K562 (cell line): ENCODE results near the gene LRP3. TPM values are rescaled to one million over a fixed set of nuclear protein-coding genes. Genes with fewer than 3 reads are reported as not detected.

Source experiments
- ATAC-seq: fragments of 200-7000 bp; cut with Tn5 transposase; 3 replicates; pipeline ENCODE4 v1.9.1; 2020; ENCODE audit warnings: moderate library complexity
- BruUV-seq: library from RNA; stranded (reverse); fragments of 400-500 nt; replicated peaks from 2 replicates; lab custom pipeline; 2021; lab: Mats Ljungman, UMichigan
- CTCF ChIA-PET: fragments of 300-600 bp; formaldehyde crosslinking; extraction: SDS; loops from one replicate; lab custom pipeline; 2021; ENCODE audit warnings: low intra/inter-chr PET ratio; lab: Yijun Ruan, JAX
- POLR2A ChIA-PET: fragments of 300-600, 350-650 bp; sonication (Branson Sonifier 250); formaldehyde crosslinking; extraction: SDS; loops from one replicate; lab custom pipeline; 2021; ENCODE audit warnings: antibody characterized with exemption, inconsistent platforms; lab: Yijun Ruan, JAX
- DNase-seq, 4 experiments: peaks; one replicate each; pipeline versions ENCODE4 v3.0.0 to v3.0.0-alpha.2; 2011 to 2018; ENCODE audit warnings: low spot score in 3 of 4, mixed read lengths in 3 of 4; ENCODE audit errors: extremely low read depth in 1 of 4
- FAIRE-seq: peaks from 2 replicates; lab custom pipeline; 2011; peaks lifted over from hg19 to GRCh38; lab: Jason Lieb, UNC
- H2AFZ ChIP-seq: 2 replicates; pipeline ENCODE4 v1.6.0; 2011; ENCODE audit warnings: low read depth, low read length, control low read depth, inconsistent platforms
- H3K27ac ChIP-seq: fragments of 200-600 bp; 3 replicates; pipeline ENCODE4 v1.8.0; 2011; ENCODE audit warnings: low read depth, mild to moderate bottlenecking, control low read depth, inconsistent platforms, low read length, moderate library complexity, mixed read lengths; ENCODE audit errors: extremely low read depth
- H3K27me3 ChIP-seq, 2 experiments: fragments of 300-600 bp in 1 of 2; 2 replicates in 1 of 2; 3 replicates in 1 of 2; pipeline versions ENCODE4 v1.6.0 to v1.8.0; 2011; ENCODE audit warnings: inconsistent platforms in 2 of 2, low read length in 2 of 2, mild to moderate bottlenecking in 1 of 2, mixed read lengths in 1 of 2, moderate library complexity in 1 of 2; ENCODE audit not compliant: control insufficient read depth in 2 of 2, insufficient read depth in 2 of 2
- H3K36me3 ChIP-seq: fragments of 300-600 bp; 3 replicates; pipeline ENCODE4 v1.8.0; 2011; ENCODE audit warnings: mild to moderate bottlenecking, low read length, inconsistent platforms; ENCODE audit not compliant: control insufficient read depth, insufficient read depth
- H3K4me1 ChIP-seq, 2 experiments: fragments of 200-600 bp in 1 of 2; replicated peaks in 1 of 2; 2 replicates in 1 of 2; 3 replicates in 1 of 2; pipeline versions ENCODE4 v1.5.1 to v1.8.0; 2011; ENCODE audit warnings: inconsistent platforms in 2 of 2, low read length in 2 of 2, mild to moderate bottlenecking in 1 of 2, mixed read lengths in 1 of 2, moderate library complexity in 1 of 2; ENCODE audit not compliant: control insufficient read depth in 2 of 2, insufficient read depth in 2 of 2
- H3K4me2 ChIP-seq: 2 replicates; pipeline ENCODE4 v1.6.1; 2011; ENCODE audit warnings: low read length, control low read depth, inconsistent platforms, mixed read lengths; ENCODE audit not compliant: insufficient read depth
- H3K4me3 ChIP-seq: fragments of 200-600 bp; sonication (generic), shearing (Covaris generic); 2 replicates; pipeline ENCODE4 v1.5.1; 2016; ENCODE audit warnings: control low read depth, inconsistent platforms
- H3K79me2 ChIP-seq: fragments of 200-600 bp; 3 replicates; pipeline ENCODE4 v1.8.0; 2011; ENCODE audit warnings: low read length, inconsistent platforms; ENCODE audit not compliant: control insufficient read depth, insufficient read depth
- H3K9ac ChIP-seq, 2 experiments: 2 replicates each; pipeline versions ENCODE4 v1.6.0 to v1.6.1; 2011; ENCODE audit warnings: low read depth in 2 of 2, low read length in 2 of 2, control low read depth in 1 of 2, inconsistent platforms in 1 of 2, mild to moderate bottlenecking in 1 of 2, mixed read lengths in 1 of 2; ENCODE audit not compliant: insufficient read depth in 1 of 2
- H3K9me1 ChIP-seq: one replicate; pipeline ENCODE4 v1.6.0; 2011; ENCODE audit warnings: inconsistent platforms, mild to moderate bottlenecking, low read length, moderate library complexity; ENCODE audit not compliant: control insufficient read depth, insufficient read depth
- H3K9me3 ChIP-seq: replicated peaks from 2 replicates; pipeline ENCODE4 v1.5.1; 2011; ENCODE audit warnings: low read depth, low read length, inconsistent platforms; ENCODE audit not compliant: control insufficient read depth, insufficient read depth
- H4K20me1 ChIP-seq: replicated peaks from 2 replicates; pipeline ENCODE4 v1.6.1; 2011; ENCODE audit warnings: low read length, inconsistent platforms, mixed read lengths; ENCODE audit not compliant: control insufficient read depth, insufficient read depth
- ADNP ChIP-seq: fragments of 200-800 bp; sonication (Bioruptor generic); IDR thresholded peaks from 2 replicates; pipeline ENCODE4 v1.6.1; 2016; ENCODE audit warnings: missing genetic modification characterization, missing compliant biosample characterization
- CBX1 ChIP-seq: sonication (generic); IDR thresholded peaks from 2 replicates; pipeline ENCODE4 v1.6.1; 2016; ENCODE audit warnings: antibody characterized with exemption, low read depth, mild to moderate bottlenecking
- DDX20 ChIP-seq: fragments of 450-650 bp; IDR thresholded peaks from 2 replicates; pipeline ENCODE4 v1.6.1; 2016; ENCODE audit warnings: missing genetic modification characterization, low read depth, mild to moderate bottlenecking, missing compliant biosample characterization, moderate library complexity
- EHMT2 ChIP-seq: fragments of 450-650 bp; IDR thresholded peaks from 2 replicates; pipeline ENCODE4 v1.6.1; 2018; ENCODE audit warnings: antibody characterized with exemption
- GABPB1 ChIP-seq: sonication (generic); formaldehyde crosslinking; IDR thresholded peaks from 2 replicates; pipeline ENCODE4 v1.8.0; 2022; ENCODE audit warnings: mild to moderate bottlenecking, missing genetic modification reagents
- OTX1 ChIP-seq: fragments of 450-650 bp; formaldehyde crosslinking; IDR thresholded peaks from 2 replicates; pipeline ENCODE4 v1.4.0; 2022; ENCODE audit warnings: mild to moderate bottlenecking
- PHF20 ChIP-seq: fragments of 450-650 bp; IDR thresholded peaks from 2 replicates; pipeline ENCODE4 v1.6.1; 2018; ENCODE audit not compliant: partially characterized antibody
- SIRT6 ChIP-seq: IDR thresholded peaks from one replicate; pipeline ENCODE4 v1.6.1; 2012; ENCODE audit warnings: low read depth, mild to moderate bottlenecking, control low read depth, inconsistent platforms, low read length, moderate library complexity
- STAG1 ChIP-seq: sonication (generic); formaldehyde crosslinking; IDR thresholded peaks from 2 replicates; pipeline ENCODE4 v1.5.0; 2020; ENCODE audit warnings: missing genetic modification reagents, borderline replicate concordance
- TBL1XR1 ChIP-seq, 2 experiments: IDR thresholded peaks; 2 replicates each; pipeline ENCODE4 v1.6.1; 2012; ENCODE audit warnings: improper control_type of control experiment in 2 of 2, low read length in 2 of 2, mild to moderate bottlenecking in 1 of 2
- WHSC1 ChIP-seq: IDR thresholded peaks from one replicate; pipeline ENCODE4 v1.6.1; 2012; ENCODE audit warnings: low read length, control low read depth, inconsistent platforms
- ZBTB11 ChIP-seq, 3 experiments: fragments of 200-800 bp in 1 of 3; fragments of 250-450 bp in 1 of 3; fragments of 450-650 bp in 1 of 3; sonication (Bioruptor Pico) in 1 of 3; sonication (Bioruptor generic) in 1 of 3; formaldehyde crosslinking in 1 of 3; IDR thresholded peaks; 2 replicates each; pipeline versions ENCODE4 v1.6.1 to v1.8.0; 2016 to 2022; ENCODE audit warnings: mild to moderate bottlenecking in 2 of 3, missing genetic modification characterization in 2 of 3, missing compliant biosample characterization in 1 of 3, moderate library complexity in 1 of 3
- ZBTB26 ChIP-seq: fragments of 450-650 bp; formaldehyde crosslinking; IDR thresholded peaks from 2 replicates; pipeline ENCODE4 v1.4.0; 2022; ENCODE audit warnings: missing genetic modification characterization
- ZFX ChIP-seq: sonication (generic); formaldehyde crosslinking; IDR thresholded peaks from 2 replicates; pipeline ENCODE4 v1.8.0; 2022; ENCODE audit warnings: mild to moderate bottlenecking, missing genetic modification reagents, moderate library complexity
- ZNF146 ChIP-seq: IDR thresholded peaks from one replicate; pipeline ENCODE4 v1.6.1; 2018; ENCODE audit warnings: missing compliant biosample characterization; ENCODE audit not compliant: unreplicated experiment
- ZNF324 ChIP-seq: fragments of 250-450 bp; sonication (Bioruptor Pico); IDR thresholded peaks from 2 replicates; pipeline ENCODE4 v1.4.0; 2020; ENCODE audit warnings: mild to moderate bottlenecking
- WGBS: fragments of 100-300 bp; shearing (Covaris generic); methylation state at CpG from one replicate; pipeline ENCODE4 v1.1.6; 2016; ENCODE audit warnings: low coverage, mixed read lengths; ENCODE audit not compliant: insufficient coverage; ENCODE audit errors: missing lambda C conversion rate; 5-methylcytosine and 5-hydroxymethylcytosine counted together
- in situ Hi-C: fragments of 300-500 bp; cut with MboI; formaldehyde crosslinking; loops from 4 replicates; pipeline ENCODE4 v1.15.0; 2018; ENCODE audit warnings: inconsistent platforms, mixed read lengths
- intact Hi-C: fragments of 100-400 bp; cut with micrococcal nuclease; formaldehyde crosslinking; loops from 2 replicates; pipeline ENCODE4 v1.14.2; 2022
- polyA plus RNA-seq, 8 experiments: library from polyadenylated mRNA; depleted of rRNA in 4 of 8; stranded (reverse) in 5 of 8; unstranded in 3 of 8; fragments of >200 nt; fragmentation: Nextera tagmentation in 2 of 8; fragmentation: Illumina TruSeq in 1 of 8; extraction: Ambion mirVana in 2 of 8; extraction: Trizol in 1 of 8; gene quantifications; 2 replicates each; pipeline versions ENCODE4 v1.2.1 to v1.2.3, GENCODE V29; 2011 to 2014; ENCODE audit warnings: inconsistent platforms in 1 of 8, missing spikeins in 1 of 8
- total RNA-seq, 7 experiments: library from RNA; depleted of rRNA in 6 of 7; stranded (reverse); fragments of >200 nt in 6 of 7; fragmentation: Illumina TruSeq in 2 of 7; extraction: Trizol in 2 of 7; gene quantifications; 2 replicates each; pipeline versions ENCODE4 v1.2.1 to v1.2.3, GENCODE V29; 2011 to 2021; ENCODE audit warnings: low replicate concordance in 1 of 7

LRP3 gene
- total and polyA plus RNA-seq, 9 of the 15 experiments (the other 6 are each of a cell fraction or from before 2014, with no cell fraction given), result 0.29 TPM; not detected in 8

GRCh38 chr19:33249740-33250366, 55.7 kb downstream of the LRP3 start:
- H3K9me1 ChIP-seq, result no peaks in the 10 kb centered on the region
- H2AFZ ChIP-seq, result no peak overlapping the region
- FAIRE-seq (no peak), ATAC-seq (no peak)
- peaks cover 0 to 16% of the 10 kb centered on the region in 2 experiments; a peak in 2 of 5 replicates for H3K4me1 ChIP-seq
- no peaks in the 10 kb centered on the region for H3K36me3 ChIP-seq
- intact Hi-C loops, result no loop called here
- H3K79me2 ChIP-seq, result no peaks in the 10 kb centered on the region
- BruUV-seq, result no TSS peak
- no peak overlapping the region for H3K4me3 ChIP-seq
- peaks cover 2 to 22% of the 10 kb centered on the region in 2 experiments; a peak in 2 of 5 replicates for H3K27me3 ChIP-seq
- ChIA-PET POLR2A (no interaction called here), CTCF (no interaction called here)
- peaks cover 7% of the 10 kb centered on the region; the same call in 1 of the 2 replicates for H3K9me3 ChIP-seq
- 0% methylated on average over 2 of the region's 3 CpGs for whole genome bisulfite sequencing
- no peak overlapping the region for H3K27ac ChIP-seq
- H3K4me2 ChIP-seq, result no peak overlapping the region
- no peak overlapping the region for H3K9ac ChIP-seq
- TF ChIP-seq GABPB1 (CRISPR knock-in tag), result no peak
- no peak for TF ChIP-seq TBL1XR1 (IDR thresholded peaks at IDR 0.05; ENCODE audit: low read length in 2 of 2)
- TF ChIP-seq EHMT2, result no peak
- no peak for TF ChIP-seq STAG1 (CRISPR knock-in tag)
- no peak for TF ChIP-seq SIRT6
- TF ChIP-seq ZBTB26 (CRISPR knock-in tag), result peak; percentile 54; the same call in 1 of the 2 replicates
- 0 out of 2 replicates have a peak, but pooled peaks have one; percentile 18 for TF ChIP-seq ADNP (tag)
- TF ChIP-seq ZNF324 (CRISPR knock-in tag), result no peak
- TF ChIP-seq PHF20, result peak; percentile 35
- TF ChIP-seq ZNF146 (CRISPR knock-in tag), result no peak
- no peak for TF ChIP-seq DDX20
- no peak for TF ChIP-seq ZBTB11 (CRISPR knock-in tag; IDR thresholded peaks at IDR 0.05)
- 0 out of 2 replicates have a peak, but pooled peaks have one; percentile 5 for TF ChIP-seq OTX1 (CRISPR knock-in tag)
- TF ChIP-seq CBX1, result 0 out of 2 replicates have a peak, but pooled peaks have one; percentile 50
- no peak for TF ChIP-seq ZFX (CRISPR knock-in tag)
- no peak for TF ChIP-seq WHSC1
- TF ChIP-seq, all 486 proteins: peak for 5
- in situ Hi-C loops, result no loop called here
- H4K20me1 ChIP-seq, result no peaks in the 10 kb centered on the region
- no peak for DNase-seq
